ENCODE data around the gene CALD1.

CALD1 gene

GRCh38 chr7:134829380-134829986 lies 50.0 kb downstream of the CALD1 start:
- no peak for DNase-seq

- no peak for DNase-seq
Observed at GRCh38 chr7:134831862-134832261, 52.4 kb downstream of the CALD1 start.

DNA sequence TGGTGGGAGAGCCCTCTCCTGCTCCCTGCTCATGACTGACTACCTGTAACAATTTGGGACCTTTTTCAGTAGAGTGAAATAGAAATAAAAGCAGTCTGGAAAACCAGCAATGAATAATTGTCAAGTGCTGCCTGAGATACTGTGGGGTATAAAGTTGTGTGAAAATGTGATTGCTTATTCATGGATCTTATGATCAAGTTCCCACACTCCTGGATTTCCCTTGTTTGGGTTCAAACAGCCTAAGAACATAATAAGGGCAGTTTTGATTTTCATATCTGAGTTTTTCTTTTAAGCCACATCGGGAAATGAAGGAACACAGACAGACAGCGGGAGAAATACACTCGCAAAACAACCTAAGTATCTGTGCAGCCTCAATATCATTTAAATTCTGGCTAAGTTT lies 52.9 kb downstream of the CALD1 start:
- DNase-seq = no peak

DNA sequence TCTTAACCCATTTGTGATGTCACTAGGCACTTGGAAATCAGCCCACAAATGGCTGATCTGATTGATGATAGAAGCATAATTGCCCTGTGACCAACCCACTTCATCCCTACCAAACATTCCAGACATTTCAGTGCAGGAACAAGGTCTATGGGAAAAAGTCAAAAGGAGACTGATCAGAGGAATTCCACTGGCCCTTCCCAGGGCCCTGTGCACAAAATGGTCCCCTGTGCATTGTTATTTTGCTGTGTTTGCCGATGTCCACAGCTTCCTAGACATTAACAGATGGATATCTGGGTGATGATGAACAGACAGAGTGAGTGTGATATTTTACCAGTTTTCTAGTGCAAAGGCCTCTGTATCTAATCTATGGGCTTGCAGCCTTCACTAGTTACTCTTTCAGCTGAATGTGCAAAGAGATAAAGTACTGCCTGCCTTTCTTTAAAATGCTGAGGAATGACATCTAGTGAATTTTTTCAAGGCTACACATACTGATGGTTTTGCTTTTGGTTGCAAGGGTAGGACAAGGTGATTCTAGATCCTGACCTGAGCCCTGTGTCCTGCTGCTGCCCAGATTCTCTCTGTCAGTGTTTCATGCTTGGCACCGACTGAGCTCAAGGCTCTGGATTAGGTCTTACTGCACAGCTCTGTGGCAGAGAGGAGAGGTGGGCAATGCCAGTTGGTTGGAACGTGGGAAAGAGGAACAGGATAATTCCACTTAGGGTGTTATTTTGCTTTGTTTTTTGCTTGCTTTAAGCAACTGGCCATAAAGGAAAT lies 55.4 kb downstream of the CALD1 start:
- DNase-seq = no peak

GRCh38 chr7:134835463-134835823 lies 56.0 kb downstream of the CALD1 start:
- DNase-seq = no peak

DNA sequence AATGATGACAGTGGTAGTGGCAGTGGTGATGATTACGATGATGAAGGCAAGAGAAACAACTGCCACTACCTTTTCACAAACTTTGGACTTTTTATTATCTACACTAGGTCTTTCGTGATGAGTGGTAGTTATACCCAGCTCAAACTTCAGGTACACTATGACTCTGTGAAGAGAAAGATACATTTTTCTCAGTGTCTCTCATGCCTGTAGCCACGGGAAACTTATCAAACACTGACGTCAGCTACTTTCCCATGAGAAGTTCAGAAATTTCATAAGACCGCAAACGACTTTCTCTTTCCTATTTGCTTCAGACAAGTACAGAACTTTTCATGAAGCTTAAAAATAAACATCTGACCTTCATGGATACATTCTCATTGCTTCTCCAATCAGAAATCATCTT lies 57.0 kb downstream of the CALD1 start:
- DNase-seq = no peak

DNA sequence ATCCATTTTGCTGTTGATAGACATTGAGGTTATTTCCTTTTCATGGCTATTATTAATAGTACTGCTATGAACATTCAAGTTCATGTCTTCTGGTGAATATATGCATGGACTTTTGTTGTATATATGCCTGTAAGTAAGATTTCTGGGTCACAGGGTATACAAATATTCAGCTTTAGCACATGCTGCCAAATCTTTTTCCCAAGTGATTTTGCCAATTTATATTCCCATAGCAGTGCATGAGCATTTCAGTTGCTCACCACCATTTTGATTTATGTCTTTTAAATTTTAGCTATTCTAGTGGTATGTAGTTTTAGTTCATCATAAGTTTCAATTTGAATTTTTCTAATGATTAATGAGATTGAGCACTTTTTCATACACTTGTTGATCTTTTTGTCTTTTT lies 59.9 kb downstream of the CALD1 start:
- no peak for DNase-seq

GRCh38 chr7:134842062-134842461 lies 62.6 kb downstream of the CALD1 start:
- no peak for DNase-seq

DNA sequence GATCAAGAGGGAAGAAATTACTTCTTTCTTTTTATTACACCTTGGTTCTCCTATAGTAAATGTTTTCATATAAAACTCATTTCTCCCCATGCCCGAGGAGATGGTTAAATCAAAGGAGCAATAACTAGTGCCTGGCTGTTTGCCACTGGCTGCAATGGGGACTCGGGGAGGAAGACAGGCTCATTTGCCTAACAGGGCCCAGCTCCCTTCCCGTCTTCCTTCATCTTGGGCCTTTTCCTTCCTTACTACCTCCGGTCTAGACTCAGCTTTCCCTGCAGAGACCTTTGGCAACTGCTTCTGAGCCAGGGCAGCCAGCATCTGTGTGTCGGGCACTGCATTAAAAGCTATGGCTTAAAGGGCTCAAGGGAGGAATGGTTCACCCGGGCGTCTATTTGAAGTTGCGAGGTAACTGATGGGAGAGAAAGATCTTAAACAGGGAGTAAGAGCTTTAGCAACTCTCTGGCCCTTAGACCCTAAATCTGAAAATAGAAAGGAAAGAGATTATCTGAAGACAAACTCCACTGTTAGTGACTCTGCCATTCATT lies 63.5 kb downstream of the CALD1 start:
- DNase-seq = no peak

DNA sequence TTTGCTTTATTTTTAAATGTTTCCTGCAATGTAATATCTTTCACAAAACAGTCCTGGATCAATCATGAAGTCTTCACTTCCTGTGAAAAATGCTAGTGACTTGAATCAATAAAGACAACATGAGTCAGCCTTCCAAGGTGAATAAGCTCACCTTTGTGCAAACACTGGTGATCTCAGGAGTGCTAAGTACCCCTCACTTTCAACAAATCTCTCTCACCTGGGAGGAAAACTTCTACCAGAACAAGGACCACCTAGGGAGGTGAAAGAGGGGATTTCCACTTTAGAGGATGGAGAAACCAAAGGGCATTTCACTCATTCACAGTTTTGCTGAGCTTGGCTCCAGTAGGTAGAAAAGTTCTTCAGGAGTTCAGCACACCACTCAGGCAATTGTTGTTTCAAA lies 64.8 kb downstream of the CALD1 start:
- DNase-seq = no peak

DNA sequence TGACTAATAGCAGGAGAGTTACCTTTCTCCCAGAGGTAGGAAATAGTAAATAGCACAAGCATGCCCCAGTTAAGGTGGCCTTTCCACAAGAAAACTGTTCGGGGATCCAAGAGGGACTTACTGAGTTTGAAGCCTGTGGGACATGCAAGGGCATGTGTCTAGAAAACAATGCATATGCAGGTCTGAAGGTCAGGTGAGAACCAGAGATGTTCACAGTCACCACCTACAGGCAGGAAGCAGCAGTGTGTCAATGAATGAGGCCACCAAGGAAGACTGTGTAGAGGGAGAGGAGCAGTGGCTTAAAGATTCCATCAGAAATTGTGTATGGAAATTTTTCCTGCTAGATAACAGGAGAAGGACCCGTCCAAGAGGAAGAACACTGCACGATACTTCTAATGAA lies 66.0 kb downstream of the CALD1 start:
- DNase-seq = no peak

GRCh38 chr7:134847851-134848588 lies 68.6 kb downstream of the CALD1 start:
- DNase-seq = no peak

DNA sequence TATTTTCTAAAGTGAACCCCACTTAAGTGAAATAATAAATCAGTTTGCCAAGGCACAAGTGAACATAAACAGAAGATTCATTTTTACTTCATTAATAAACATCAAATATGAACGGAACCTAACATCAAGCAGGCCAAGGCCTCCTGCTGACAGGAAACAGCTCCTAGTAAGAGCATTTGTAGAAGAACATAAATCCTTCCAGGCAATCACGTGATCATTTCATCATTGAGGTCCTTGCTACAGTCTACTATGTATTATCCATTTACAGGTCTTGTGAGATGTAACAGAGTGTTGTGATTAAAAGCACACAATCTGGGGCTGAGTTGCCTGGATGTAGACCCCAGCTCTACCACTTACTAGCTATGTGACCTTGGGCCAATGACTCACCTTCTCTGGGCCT lies 70.6 kb downstream of the CALD1 start:
- DNase-seq = no peak

DNA sequence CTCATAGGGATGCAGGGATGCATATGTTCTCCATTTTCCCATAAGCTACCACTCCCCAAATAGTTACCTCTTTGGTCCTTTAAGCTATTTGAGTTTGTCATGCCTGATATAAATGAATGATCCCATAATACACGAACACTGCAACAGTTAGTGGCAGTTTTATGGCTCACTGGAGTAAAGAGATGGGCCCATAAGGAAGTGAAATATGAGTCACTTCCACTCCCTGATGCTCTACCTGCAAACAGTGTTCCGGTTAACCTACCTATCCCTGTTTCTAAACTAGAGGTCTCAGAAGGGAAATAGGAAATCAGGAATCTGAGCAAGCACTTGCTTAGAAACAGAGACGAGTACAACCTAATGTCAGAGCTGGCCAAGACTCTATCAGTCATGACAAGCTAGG lies 71.7 kb downstream of the CALD1 start:
- no peak for DNase-seq

GRCh38 chr7:134852625-134853024 lies 73.2 kb downstream of the CALD1 start:
- DNase-seq = no peak

GRCh38 chr7:134854816-134855215 lies 75.4 kb downstream of the CALD1 start:
- no peak for DNase-seq

- DNase-seq = no peak
Observed at GRCh38 chr7:134855442-134855841, 76.0 kb downstream of the CALD1 start.

- DNase-seq = no peak
Observed at GRCh38 chr7:134856091-134856490, 76.7 kb downstream of the CALD1 start.

DNA sequence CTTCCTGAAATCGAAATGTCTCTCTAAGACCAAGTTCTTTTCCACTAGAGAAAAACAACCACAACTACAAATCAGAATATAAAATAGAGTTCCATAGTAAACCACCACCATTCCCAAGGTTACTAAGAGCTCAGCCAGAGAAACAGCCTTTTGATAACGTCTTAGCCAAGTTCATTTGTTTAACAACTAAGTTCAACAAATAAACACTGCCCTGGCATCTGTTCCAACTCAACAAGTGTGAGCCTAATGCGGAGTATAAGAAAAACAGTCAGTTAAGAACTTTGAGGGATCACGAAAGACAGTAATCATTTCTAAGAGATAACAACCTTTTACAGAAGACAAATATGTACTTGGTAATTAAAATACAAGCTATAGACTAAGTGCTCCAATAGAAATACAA lies 77.3 kb downstream of the CALD1 start:
- no peak for DNase-seq

GRCh38 chr7:134857958-134858357 lies 78.5 kb downstream of the CALD1 start:
- DNase-seq = no peak

GRCh38 chr7:134859783-134860182 lies 80.3 kb downstream of the CALD1 start:
- DNase-seq = no peak

GRCh38 chr7:134865001-134865845 lies 85.8 kb downstream of the CALD1 start:
- no peak for DNase-seq

GRCh38 chr7:134866617-134867016 lies 87.2 kb downstream of the CALD1 start:
- no peak for DNase-seq
